ENCODE data around the gene LRRC4.
A peak's percentile ranks its signal among the peaks of the same experiment; 100 is the strongest.

The LRRC4 gene

DNA sequence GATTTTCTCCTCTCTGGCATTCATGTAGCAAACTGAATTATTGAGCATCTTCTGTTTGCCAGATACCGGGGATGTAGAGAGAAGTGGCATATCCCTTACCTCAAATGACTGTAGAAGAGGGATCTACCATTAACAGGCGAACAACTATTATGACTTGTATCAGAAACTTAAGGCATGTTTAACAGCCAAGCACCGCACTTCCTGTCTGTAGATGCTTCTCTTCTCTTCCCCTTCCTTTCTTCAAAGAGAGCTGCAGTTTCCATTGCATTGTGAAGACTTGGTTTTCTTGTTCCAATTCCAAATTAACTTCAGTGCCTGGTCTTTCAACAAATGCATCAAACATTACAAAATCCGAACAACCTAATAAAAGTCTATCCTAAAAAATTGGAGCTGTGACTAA lies 49.3 kb downstream of the LRRC4 start:
- DNase-seq (ENCODE audit: insufficient read length): no peak

GRCh38 chr7:127980901-127981300 lies 50.3 kb downstream of the LRRC4 start:
- TF ChIP-seq TAF1 (IDR thresholded peaks at IDR 0.05; ENCODE audit: borderline replicate concordance, low read depth, low read length) (no peak), POLR2AphosphoS5 (IDR thresholded peaks at IDR 0.05; ENCODE audit: low read depth, low read length) (no peak), POLR2A (IDR thresholded peaks at IDR 0.05; ENCODE audit: low read depth, low read length) (no peak)
- no peak for FAIRE-seq
- DNase-seq (ENCODE audit: insufficient read length): no peak

More for the DNA sequence above, 49.3 kb downstream of the LRRC4 start:
- TF ChIP-seq POLR2AphosphoS5 (IDR thresholded peaks at IDR 0.05; ENCODE audit: low read depth, low read length): no peak
- TF ChIP-seq TAF1 (IDR thresholded peaks at IDR 0.05; ENCODE audit: borderline replicate concordance, low read depth, low read length): no peak
- no peak for TF ChIP-seq POLR2A (IDR thresholded peaks at IDR 0.05; ENCODE audit: low read depth, low read length)
- FAIRE-seq: no peak

GRCh38 chr7:127979728-127980126 lies 51.5 kb downstream of the LRRC4 start:
- no peak for FAIRE-seq
- TF ChIP-seq POLR2AphosphoS5 (IDR thresholded peaks at IDR 0.05; ENCODE audit: low read depth, low read length) (no peak), TAF1 (IDR thresholded peaks at IDR 0.05; ENCODE audit: borderline replicate concordance, low read depth, low read length) (no peak), POLR2A (IDR thresholded peaks at IDR 0.05; ENCODE audit: low read depth, low read length) (no peak)
- DNase-seq (ENCODE audit: insufficient read length): no peak

DNA sequence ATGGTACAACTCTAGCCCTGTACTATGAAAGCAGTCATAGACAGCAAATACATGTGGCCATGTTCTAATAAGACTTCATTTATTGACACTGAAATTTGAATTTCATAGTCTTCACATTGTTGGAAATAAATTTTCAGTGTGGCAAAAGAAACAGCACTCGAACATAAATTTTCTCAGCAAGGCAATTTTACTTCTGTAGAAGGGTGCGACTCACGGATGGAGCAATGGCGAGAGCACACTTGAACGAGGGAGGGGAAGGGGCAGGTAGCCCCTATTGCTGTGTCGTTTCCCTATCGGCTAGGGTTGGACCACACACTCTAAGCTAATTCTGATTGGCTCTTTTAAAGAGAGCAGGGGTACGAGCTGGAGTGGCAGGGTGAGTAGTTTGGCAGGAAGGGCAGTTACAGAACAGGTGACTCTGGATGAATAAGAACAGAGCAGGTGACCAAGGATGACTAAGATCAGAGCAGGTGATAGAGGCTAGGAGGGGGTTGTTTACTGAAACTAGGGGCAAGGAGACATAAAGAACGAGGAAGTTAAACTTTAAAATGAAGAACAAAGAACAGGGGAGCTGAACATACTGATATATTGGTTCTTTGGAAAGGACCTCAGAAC lies 52.0 kb downstream of the LRRC4 start:
- FAIRE-seq (peak; percentile 46), DNase-seq (ENCODE audit: insufficient read length) (no peak)
- TF ChIP-seq TAF1 (IDR thresholded peaks at IDR 0.05; ENCODE audit: borderline replicate concordance, low read depth, low read length) (no peak), POLR2AphosphoS5 (IDR thresholded peaks at IDR 0.05; ENCODE audit: low read depth, low read length) (no peak), POLR2A (IDR thresholded peaks at IDR 0.05; ENCODE audit: low read depth, low read length) (no peak)

- TF ChIP-seq POLR2AphosphoS5 (IDR thresholded peaks at IDR 0.05; ENCODE audit: low read depth, low read length) (no peak), TAF1 (IDR thresholded peaks at IDR 0.05; ENCODE audit: borderline replicate concordance, low read depth, low read length) (no peak), POLR2A (IDR thresholded peaks at IDR 0.05; ENCODE audit: low read depth, low read length) (no peak)
- FAIRE-seq (no peak), DNase-seq (ENCODE audit: insufficient read length) (no peak)
These were observed 52.8 kb downstream of the LRRC4 start for GRCh38 chr7:127978421-127978820.
